A549 (cell line): Measurements from ENCODE around the gene C5orf63. TPM values are rescaled to one million over a fixed set of nuclear protein-coding genes. Genes with fewer than 3 reads are reported as not detected.

Experiments used
- ATAC-seq, 2 experiments: fragments of 200-7000 bp in 1 of 2; fragments of >200 bp in 1 of 2; cut with Nextera tagmentation in 1 of 2; cut with Tn5 transposase in 1 of 2; 3 replicates each; pipeline versions ENCODE4 v1.8.0 to v1.9.1; 2018 to 2020; ENCODE audit warnings: mild to moderate bottlenecking in 1 of 2, moderate library complexity in 1 of 2
- CTCF ChIA-PET: fragments of 300-600 bp; sonication (Branson Sonifier 250); formaldehyde crosslinking; extraction: SDS; loops from one replicate; lab custom pipeline; 2021; ENCODE audit warnings: antibody characterized with exemption, inconsistent platforms; lab: Yijun Ruan, JAX
- POLR2A ChIA-PET: fragments of 350-600 bp; formaldehyde crosslinking; extraction: SDS; loops from one replicate; lab custom pipeline; 2021; ENCODE audit warnings: antibody characterized with exemption, inconsistent platforms; lab: Yijun Ruan, JAX
- DNase-seq, 2 experiments: peaks; one replicate each; pipeline versions ENCODE4 v3.0.0 to v3.0.0-alpha.2; 2011 to 2016; ENCODE audit warnings: low read depth in 1 of 2, low spot score in 1 of 2
- FAIRE-seq: peaks from 2 replicates; lab custom pipeline; 2011; peaks lifted over from hg19 to GRCh38; lab: Jason Lieb, UNC
- H3K27ac ChIP-seq, 2 experiments: fragments of >200 bp; sonication (Bioruptor Twin); formaldehyde crosslinking; 3 replicates each; pipeline ENCODE4 v1.5.1; 2016 to 2017
- H3K4me1 ChIP-seq: fragments of >200 bp; sonication (Bioruptor Twin); formaldehyde crosslinking; 3 replicates; pipeline ENCODE4 v1.6.1; 2016
- H3K4me2 ChIP-seq: fragments of >200 bp; sonication (Bioruptor Twin); formaldehyde crosslinking; 3 replicates; pipeline ENCODE4 v1.6.1; 2016
- H3K4me3 ChIP-seq: fragments of >200 bp; sonication (Bioruptor Twin); formaldehyde crosslinking; 3 replicates; pipeline ENCODE4 v1.5.1; 2016
- H3K9me3 ChIP-seq: fragments of >200 bp; sonication (Bioruptor Twin); formaldehyde crosslinking; 3 replicates; pipeline ENCODE4 v1.6.1; 2016
- BCL3 ChIP-seq: fragments of >200 bp; sonication (Bioruptor Twin); formaldehyde crosslinking; IDR thresholded peaks from 3 replicates; pipeline ENCODE4 v1.6.1; 2016
- CBX2 ChIP-seq: fragments of 200-600 bp; sonication (generic); IDR thresholded peaks from 2 replicates; pipeline ENCODE4 v1.6.1; 2016; ENCODE audit warnings: low read depth, mild to moderate bottlenecking, borderline replicate concordance
- CEBPB ChIP-seq, 2 experiments: fragments of >200 bp in 1 of 2; sonication (Bioruptor Twin) in 1 of 2; formaldehyde crosslinking in 1 of 2; IDR thresholded peaks; 2 replicates each; pipeline ENCODE4 v1.6.1; 2012 to 2016
- CTCF ChIP-seq: fragments of >200 bp; sonication (Bioruptor Twin); formaldehyde crosslinking; IDR thresholded peaks from 3 replicates; pipeline ENCODE4 v1.5.1; 2016
- E2F6 ChIP-seq: IDR thresholded peaks from 2 replicates; pipeline ENCODE4 v1.6.1; 2012; ENCODE audit warnings: low read depth, borderline replicate concordance
- HOXA7 ChIP-seq: fragments of 250-450 bp; sonication (Bioruptor Pico); IDR thresholded peaks from 2 replicates; pipeline ENCODE4 v1.5.0; 2020; ENCODE audit warnings: mild to moderate bottlenecking, moderate library complexity
- TFCP2L1 ChIP-seq: fragments of 250-450 bp; sonication (Bioruptor Pico); IDR thresholded peaks from 2 replicates; pipeline ENCODE4 v1.5.0; 2021; ENCODE audit warnings: mild to moderate bottlenecking
- WGBS: methylation state at CpG from one replicate; pipeline ENCODE4 v1.1.6; 2017; ENCODE audit errors: missing lambda C conversion rate; 5-methylcytosine and 5-hydroxymethylcytosine counted together
- polyA plus RNA-seq, 4 experiments: library from polyadenylated mRNA; depleted of rRNA in 3 of 4; stranded (reverse); fragments of >200 nt; fragmentation: RNase III in 1 of 4; extraction: RNeasy Plus Mini Kit Qiagen cat#74134 plus additional on column Dnase treatment in 1 of 4; gene quantifications; 2 replicates in 3 of 4; 3 replicates in 1 of 4; pipeline ENCODE4 v1.2.3, GENCODE V29; 2011 to 2017

The C5orf63 gene
- polyA plus RNA-seq, 2 of the 4 experiments (the other 2 are of a cell fraction) = 4.1 to 10.9 TPM

GRCh38 chr5:127040796-127041520 is 32.3 kb downstream of the C5orf63 start (continued):
- TF ChIP-seq HOXA7 = no peak

- POLR2A ChIA-PET = no interaction called here
- Histone ChIP-seq H3K4me2 (no peak overlapping the region), H3K4me1 (no peaks in the 10 kb centered on the region), H3K27ac (no peak overlapping the region), H3K4me3 (no peak overlapping the region), H3K9me3 (no peaks in the 10 kb centered on the region)
- CTCF ChIA-PET = interaction anchor here (2.1 kb wide), 1 partner anchor 10 kb away, joined by 4 read pairs; no protein-coding TSS in a partner anchor
- WGBS = 69% methylated on average over 4 of the region's 4 CpGs
- DNase-seq (no peak), ATAC-seq (no peak), FAIRE-seq (no peak)
- TF ChIP-seq CTCF (no peak), BCL3 (no peak)
Observed at GRCh38 chr5:127038550-127038949, 34.8 kb downstream of the C5orf63 start.

GRCh38 chr5:127031863-127032232 is 41.5 kb downstream of the C5orf63 start:
- FAIRE-seq = no peak
- no peaks in the 10 kb centered on the region for H3K9me3 ChIP-seq
- TF ChIP-seq CEBPB (IDR thresholded peaks at IDR 0.05) (0 out of 4 replicates have a peak, but pooled peaks of 1 of the 2 experiments have one; percentile 4), CBX2 (no peak)
- no peak overlapping the region for H3K27ac ChIP-seq
- H3K4me1 ChIP-seq = 0 out of 3 replicates have a peak, but pooled peaks cover 3% of the 10 kb centered on the region
- ChIA-PET CTCF (interaction anchor here (0.6 to 1.1 kb wide), 3 partner anchors 26 to 356 kb away, joined by 3 to 4 read pairs (median 3); no protein-coding TSS in a partner anchor), POLR2A (no interaction called here)
- 93% methylated on average over 2 of the region's 2 CpGs for WGBS
- no peak for DNase-seq
- no peak overlapping the region for H3K4me3 ChIP-seq
- H3K4me2 ChIP-seq = no peak overlapping the region
- no peak for ATAC-seq

GRCh38 chr5:127031147-127031862 is 42.0 kb downstream of the C5orf63 start:
- Histone ChIP-seq H3K9me3 (no peaks in the 10 kb centered on the region), H3K4me2 (peak overlapping the region; percentile 98), H3K27ac (peak overlapping the region; percentile 62 to 76), H3K4me1 (0 out of 3 replicates have a peak, but pooled peaks cover 3% of the 10 kb centered on the region), H3K4me3 (peak overlapping the region; percentile 69)
- FAIRE-seq (no peak), ATAC-seq (peak; percentile 8 to 23), DNase-seq (peak; percentile 5 to 9)
- ChIA-PET CTCF (interaction anchor here (0.6 to 1.2 kb wide), 8 partner anchors 13 to 371 kb away, joined by 3 to 4 read pairs (median 3); no protein-coding TSS in a partner anchor), POLR2A (no interaction called here)
- 47% methylated on average over 29 of the region's 45 CpGs for WGBS
- TF ChIP-seq TFCP2L1 (CRISPR knock-in tag) (no peak), E2F6 (peak; percentile 16), HOXA7 (no peak)
